SK-N-SH treated with all-trans-retinoic acid at 6 μM for 48 hours (cell line): ENCODE measurements around the gene CCDC188.

Source experiments
- CSRNP3 ChIP-seq: fragments of 250-450 bp; sonication (Bioruptor Pico); IDR thresholded peaks from 2 replicates; pipeline ENCODE4 v1.5.1; 2021; ENCODE audit warnings: mild to moderate bottlenecking, moderate library complexity
- RARB ChIP-seq: fragments of 250-450 bp; sonication (Bioruptor Pico); IDR thresholded peaks from 2 replicates; pipeline ENCODE4 v1.8.0; 2021; ENCODE audit warnings: mild to moderate bottlenecking, moderate library complexity
- TSHZ2 ChIP-seq: fragments of 250-450 bp; sonication (Bioruptor Pico); IDR thresholded peaks from 2 replicates; pipeline ENCODE4 v1.5.0; 2020; ENCODE audit warnings: mild to moderate bottlenecking, moderate library complexity
- ZC3H10 ChIP-seq: fragments of 250-450 bp; sonication (Bioruptor Pico); IDR thresholded peaks from 2 replicates; pipeline ENCODE4 v1.5.1; 2021; ENCODE audit warnings: mild to moderate bottlenecking, moderate library complexity
- ZFP3 ChIP-seq: fragments of 250-450 bp; sonication (Bioruptor Pico); IDR thresholded peaks from 2 replicates; pipeline ENCODE4 v1.5.0; 2020; ENCODE audit warnings: mild to moderate bottlenecking, moderate library complexity
- TF ChIP-seq, protein P1 (sequence below): fragments of 250-450 bp; sonication (Bioruptor Pico); IDR thresholded peaks from 2 replicates; pipeline ENCODE4 v1.8.0; 2020; ENCODE audit warnings: mild to moderate bottlenecking, moderate library complexity, borderline replicate concordance

DNA sequence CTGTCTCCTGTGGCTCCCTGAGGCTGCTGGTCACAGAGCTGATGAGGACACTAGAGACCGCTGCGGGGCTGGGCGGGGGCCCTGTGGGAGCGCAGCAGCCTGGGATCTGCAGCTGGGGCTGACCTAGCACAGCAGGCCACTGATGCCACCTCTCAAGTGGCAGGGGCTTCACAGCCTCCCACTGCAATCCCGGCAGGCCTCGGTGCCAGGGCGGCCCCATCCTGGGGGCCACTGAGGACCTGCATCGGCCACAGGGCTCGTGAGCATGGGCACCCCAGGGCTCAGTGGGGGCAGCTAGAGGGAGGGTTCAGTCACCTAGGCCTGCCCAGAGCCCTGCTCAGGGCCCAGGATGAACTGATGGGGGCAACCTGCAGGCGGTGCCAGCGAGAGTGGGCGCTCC, 14.6 kb upstream of the CCDC188 start:
- TF ChIP-seq ZFP3 (CRISPR knock-in tag) (no peak), RARB (CRISPR knock-in tag) (no peak), TSHZ2 (CRISPR knock-in tag) (no peak), ZC3H10 (no peak), CSRNP3 (no peak)
- TF ChIP-seq, protein P1, sequence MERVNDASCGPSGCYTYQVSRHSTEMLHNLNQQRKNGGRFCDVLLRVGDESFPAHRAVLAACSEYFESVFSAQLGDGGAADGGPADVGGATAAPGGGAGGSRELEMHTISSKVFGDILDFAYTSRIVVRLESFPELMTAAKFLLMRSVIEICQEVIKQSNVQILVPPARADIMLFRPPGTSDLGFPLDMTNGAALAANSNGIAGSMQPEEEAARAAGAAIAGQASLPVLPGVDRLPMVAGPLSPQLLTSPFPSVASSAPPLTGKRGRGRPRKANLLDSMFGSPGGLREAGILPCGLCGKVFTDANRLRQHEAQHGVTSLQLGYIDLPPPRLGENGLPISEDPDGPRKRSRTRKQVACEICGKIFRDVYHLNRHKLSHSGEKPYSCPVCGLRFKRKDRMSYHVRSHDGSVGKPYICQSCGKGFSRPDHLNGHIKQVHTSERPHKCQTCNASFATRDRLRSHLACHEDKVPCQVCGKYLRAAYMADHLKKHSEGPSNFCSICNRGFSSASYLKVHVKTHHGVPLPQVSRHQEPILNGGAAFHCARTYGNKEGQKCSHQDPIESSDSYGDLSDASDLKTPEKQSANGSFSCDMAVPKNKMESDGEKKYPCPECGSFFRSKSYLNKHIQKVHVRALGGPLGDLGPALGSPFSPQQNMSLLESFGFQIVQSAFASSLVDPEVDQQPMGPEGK (CRISPR knock-in tag), result no peak
